ENCODE results near the gene DMPK. TPM values are rescaled to one million over a fixed set of nuclear protein-coding genes. Genes with fewer than 3 reads are reported as not detected.

The DMPK gene
- total RNA-seq, 2 experiments from 2014 or later: 14.9 to 34.7 TPM

DNA sequence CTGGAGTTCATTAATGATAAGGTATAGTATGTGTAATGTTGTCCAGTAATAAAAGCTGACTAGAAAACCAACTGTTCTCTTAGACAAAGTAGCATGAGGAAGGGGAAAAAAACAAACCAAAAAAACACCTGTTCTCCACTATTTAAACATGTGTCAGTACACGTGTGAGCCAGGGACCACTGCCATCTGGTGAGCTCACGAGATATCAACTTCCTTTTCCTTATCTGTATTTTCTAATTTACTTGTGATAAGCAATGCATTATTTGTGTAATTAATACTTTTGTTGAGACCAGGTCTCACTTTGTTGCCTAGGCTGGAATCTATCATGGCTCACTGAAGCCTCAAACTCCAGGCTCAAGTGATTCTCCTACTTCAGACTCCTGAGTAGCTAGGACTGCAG, 8.9 kb downstream of the DMPK start:
- ChIA-PET POLR2A (interaction anchor here (0.6 kb wide), 1 partner anchor 26 kb away, joined by 4 read pairs; no protein-coding TSS in a partner anchor), CTCF (ENCODE audit: unreplicated experiment) (no interaction called here)
- Histone ChIP-seq H3K4me1 (ENCODE audit: insufficient read depth, low read length, poor library complexity, severe bottlenecking) (peaks cover 26% of the 10 kb centered on the region), H3K9me2 (ENCODE audit: insufficient read depth, low read length) (no peaks in the 10 kb centered on the region), H3K9me3 (ENCODE audit: low read length) (no peaks in the 10 kb centered on the region), H3K79me2 (ENCODE audit: insufficient read depth, low read depth, low read length) (no peaks in the 10 kb centered on the region), H3K4me3 (ENCODE audit: low read depth, low read length, poor library complexity, severe bottlenecking) (no peak overlapping the region), H4K20me1 (ENCODE audit: insufficient read depth, low read length) (no peaks in the 10 kb centered on the region), H3K4me2 (ENCODE audit: low read length) (0 out of 2 replicates have a peak overlapping the region, but pooled peaks have one; percentile 3), H3K27ac (ENCODE audit: low read depth, low read length, poor library complexity, severe bottlenecking) (peak overlapping the region; percentile 26), H2AFZ (ENCODE audit: low read length) (no peak overlapping the region), H3K36me3 (ENCODE audit: insufficient read depth, low read length) (peaks cover 7% of the 10 kb centered on the region; the same call in 1 of the 2 replicates)
- TF ChIP-seq, protein P1, sequence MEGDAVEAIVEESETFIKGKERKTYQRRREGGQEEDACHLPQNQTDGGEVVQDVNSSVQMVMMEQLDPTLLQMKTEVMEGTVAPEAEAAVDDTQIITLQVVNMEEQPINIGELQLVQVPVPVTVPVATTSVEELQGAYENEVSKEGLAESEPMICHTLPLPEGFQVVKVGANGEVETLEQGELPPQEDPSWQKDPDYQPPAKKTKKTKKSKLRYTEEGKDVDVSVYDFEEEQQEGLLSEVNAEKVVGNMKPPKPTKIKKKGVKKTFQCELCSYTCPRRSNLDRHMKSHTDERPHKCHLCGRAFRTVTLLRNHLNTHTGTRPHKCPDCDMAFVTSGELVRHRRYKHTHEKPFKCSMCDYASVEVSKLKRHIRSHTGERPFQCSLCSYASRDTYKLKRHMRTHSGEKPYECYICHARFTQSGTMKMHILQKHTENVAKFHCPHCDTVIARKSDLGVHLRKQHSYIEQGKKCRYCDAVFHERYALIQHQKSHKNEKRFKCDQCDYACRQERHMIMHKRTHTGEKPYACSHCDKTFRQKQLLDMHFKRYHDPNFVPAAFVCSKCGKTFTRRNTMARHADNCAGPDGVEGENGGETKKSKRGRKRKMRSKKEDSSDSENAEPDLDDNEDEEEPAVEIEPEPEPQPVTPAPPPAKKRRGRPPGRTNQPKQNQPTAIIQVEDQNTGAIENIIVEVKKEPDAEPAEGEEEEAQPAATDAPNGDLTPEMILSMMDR (conservative IDR thresholded peaks at IDR 0.05; ENCODE audit: low read length): 0 out of 2 replicates have a peak, but pooled peaks have one; percentile 24
- TF ChIP-seq EZH2phosphoT487 (IDR thresholded peaks at IDR 0.05; ENCODE audit: borderline replicate concordance, low read depth, low read length): no peak
- intact Hi-C loops (cut with micrococcal nuclease; ENCODE audit: unreplicated experiment): loop anchor here (5.0 kb wide), 1 partner anchor 81 kb away; the partner anchor contains the start of genes QPCTL and SNRPD2
- peak; percentile 54 for DNase-seq (ENCODE audit: low spot score)
- BruUV-seq (replicated peaks): no TSS peak

DNA sequence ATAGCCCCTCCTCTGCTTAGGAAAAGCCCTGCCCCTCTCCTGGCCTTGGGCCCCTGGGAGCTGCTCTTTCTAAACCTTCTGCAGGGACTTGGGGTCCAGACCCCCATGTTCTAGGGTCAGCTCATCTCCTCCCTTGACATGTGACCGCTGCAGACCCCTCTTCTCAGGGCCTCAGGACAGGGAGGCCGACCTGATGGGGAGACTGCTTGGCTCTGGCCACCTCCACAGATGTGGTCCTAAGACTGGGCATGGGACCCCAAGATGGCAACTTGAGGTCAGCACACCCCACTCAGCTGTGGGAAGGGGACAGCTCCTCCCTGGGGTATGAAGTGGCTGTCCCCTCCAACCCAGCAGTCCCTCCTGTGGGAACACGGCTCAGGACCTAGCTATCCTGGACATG, 9.4 kb downstream of the DMPK start:
- TF ChIP-seq, protein P1 (conservative IDR thresholded peaks at IDR 0.05; ENCODE audit: low read length): no peak
- no peak for TF ChIP-seq EZH2phosphoT487 (IDR thresholded peaks at IDR 0.05; ENCODE audit: borderline replicate concordance, low read depth, low read length)
- Histone ChIP-seq H3K4me2 (ENCODE audit: low read length) (0 out of 2 replicates have a peak overlapping the region, but pooled peaks have one; percentile 3), H3K9me2 (ENCODE audit: insufficient read depth, low read length) (no peaks in the 10 kb centered on the region), H3K27ac (ENCODE audit: low read depth, low read length, poor library complexity, severe bottlenecking) (peak overlapping the region; percentile 26), H3K36me3 (ENCODE audit: insufficient read depth, low read length) (peaks cover 7% of the 10 kb centered on the region; the same call in 1 of the 2 replicates), H3K4me1 (ENCODE audit: insufficient read depth, low read length, poor library complexity, severe bottlenecking) (peaks cover 30% of the 10 kb centered on the region), H2AFZ (ENCODE audit: low read length) (no peak overlapping the region), H3K9me3 (ENCODE audit: low read length) (no peaks in the 10 kb centered on the region), H3K79me2 (ENCODE audit: insufficient read depth, low read depth, low read length) (no peaks in the 10 kb centered on the region), H4K20me1 (ENCODE audit: insufficient read depth, low read length) (no peaks in the 10 kb centered on the region), H3K4me3 (ENCODE audit: low read depth, low read length, poor library complexity, severe bottlenecking) (no peak overlapping the region)
- ChIA-PET CTCF (ENCODE audit: unreplicated experiment) (no interaction called here), POLR2A (no interaction called here)
- DNase-seq (ENCODE audit: low spot score): no peak
- BruUV-seq (replicated peaks): no TSS peak
- intact Hi-C loops (cut with micrococcal nuclease; ENCODE audit: unreplicated experiment): loop anchor here (5.0 kb wide), 1 partner anchor 81 kb away; the partner anchor contains the start of genes QPCTL and SNRPD2

DNA sequence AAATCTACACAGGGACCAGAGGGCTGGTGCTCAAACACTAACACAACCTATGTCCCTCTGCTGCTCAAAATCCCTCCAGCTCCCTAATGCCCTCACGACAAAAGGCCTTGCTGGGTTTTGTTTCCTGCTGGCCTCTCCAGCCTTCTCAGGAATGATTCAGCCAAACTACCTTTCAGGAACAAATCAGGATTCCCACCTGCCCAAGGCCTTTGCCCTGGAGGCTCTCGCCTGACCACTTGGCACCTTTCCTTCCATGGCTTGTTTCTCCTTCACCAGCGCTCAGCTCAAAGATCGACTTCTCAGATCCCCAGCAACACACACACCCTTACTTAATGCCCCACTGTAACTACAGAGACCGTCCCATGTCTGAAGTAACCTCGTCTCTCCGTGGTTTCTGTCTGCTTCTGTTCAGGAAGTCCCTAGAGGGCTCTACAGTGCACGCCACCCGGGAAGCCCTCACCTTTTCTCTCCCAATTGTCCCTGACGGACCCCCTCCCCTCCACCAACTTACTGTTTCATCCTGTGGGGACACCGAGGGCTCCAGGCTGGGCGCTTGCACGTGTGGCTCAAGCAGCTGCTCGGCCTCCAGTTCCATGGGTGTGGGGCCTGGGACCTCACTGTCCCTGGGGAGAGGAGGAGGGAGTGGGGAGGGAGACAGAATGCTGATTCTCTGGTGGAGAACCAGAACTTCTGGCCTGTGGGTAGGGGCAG, 10.0 kb downstream of the DMPK start:
- Histone ChIP-seq H2AFZ (ENCODE audit: low read length) (no peak overlapping the region), H3K4me3 (ENCODE audit: low read depth, low read length, poor library complexity, severe bottlenecking) (no peak overlapping the region), H3K4me2 (ENCODE audit: low read length) (no peak overlapping the region), H3K36me3 (ENCODE audit: insufficient read depth, low read length) (peaks cover 5% of the 10 kb centered on the region; the same call in 1 of the 2 replicates), H3K9me3 (ENCODE audit: low read length) (no peaks in the 10 kb centered on the region), H3K27ac (ENCODE audit: low read depth, low read length, poor library complexity, severe bottlenecking) (no peak overlapping the region), H3K79me2 (ENCODE audit: insufficient read depth, low read depth, low read length) (no peaks in the 10 kb centered on the region), H3K4me1 (ENCODE audit: insufficient read depth, low read length, poor library complexity, severe bottlenecking) (peaks cover 33% of the 10 kb centered on the region), H4K20me1 (ENCODE audit: insufficient read depth, low read length) (no peaks in the 10 kb centered on the region), H3K9me2 (ENCODE audit: insufficient read depth, low read length) (no peaks in the 10 kb centered on the region)
- no peak for DNase-seq (ENCODE audit: low spot score)
- intact Hi-C loops (cut with micrococcal nuclease; ENCODE audit: unreplicated experiment): loop anchor here (5.0 kb wide), 1 partner anchor 80 kb away; the partner anchor contains the start of genes QPCTL and SNRPD2
- ChIA-PET CTCF (ENCODE audit: unreplicated experiment) (no interaction called here), POLR2A (no interaction called here)
- BruUV-seq (replicated peaks): no TSS peak
- TF ChIP-seq, protein P1 (conservative IDR thresholded peaks at IDR 0.05; ENCODE audit: low read length): no peak
- no peak for TF ChIP-seq EZH2phosphoT487 (IDR thresholded peaks at IDR 0.05; ENCODE audit: borderline replicate concordance, low read depth, low read length)
